Liver (tissue), 9 donors: ENCODE measurements around the gene PKIG. TPM values are rescaled to one million over a fixed set of nuclear protein-coding genes. Genes with fewer than 3 reads are reported as not detected.

Experiments
- DNase-seq: peaks from one replicate; pipeline ENCODE4 v3.0.0-alpha.2; 2017; ENCODE audit warnings: low spot score
- H3K27ac ChIP-seq, 2 donors: one replicate each; pipeline ENCODE4 v1.7.0; 2013; ENCODE audit warnings: inconsistent platforms in 2 of 2, low read length in 2 of 2, control low read depth in 1 of 2, low read depth in 1 of 2, mild to moderate bottlenecking in 1 of 2
- H3K27me3 ChIP-seq, 4 donors: one replicate each; pipeline versions ENCODE4 v1.6.1 to v1.7.0; 2013; ENCODE audit warnings: low read length in 3 of 4, inconsistent platforms in 1 of 4, mild to moderate bottlenecking in 1 of 4, moderate library complexity in 1 of 4; ENCODE audit not compliant: control insufficient read depth in 4 of 4, insufficient read depth in 4 of 4
- H3K36me3 ChIP-seq, 4 donors: one replicate each; pipeline versions ENCODE4 v1.6.1 to v1.7.0; 2013; ENCODE audit warnings: low read length in 3 of 4, mild to moderate bottlenecking in 3 of 4, low read depth in 1 of 4, moderate library complexity in 1 of 4; ENCODE audit not compliant: control insufficient read depth in 4 of 4, insufficient read depth in 3 of 4
- H3K4me1 ChIP-seq, 4 donors: one replicate each; pipeline versions ENCODE4 v1.6.1 to v1.7.0; 2013; ENCODE audit warnings: low read length in 3 of 4, mild to moderate bottlenecking in 3 of 4, moderate library complexity in 1 of 4; ENCODE audit not compliant: control insufficient read depth in 4 of 4, insufficient read depth in 4 of 4
- H3K4me3 ChIP-seq, 3 donors: one replicate each; pipeline versions ENCODE4 v1.6.1 to v1.7.0; 2013; ENCODE audit warnings: low read length in 3 of 3, control low read depth in 1 of 3, low read depth in 1 of 3, mild to moderate bottlenecking in 1 of 3
- H3K9ac ChIP-seq, 2 donors: one replicate each; pipeline ENCODE4 v1.7.0; 2013; ENCODE audit warnings: low read length in 2 of 2, mild to moderate bottlenecking in 2 of 2, moderate library complexity in 2 of 2, control low read depth in 1 of 2, low read depth in 1 of 2
- H3K9me3 ChIP-seq, 4 donors: one replicate each; pipeline versions ENCODE4 v1.6.1 to v1.7.0; 2013; ENCODE audit warnings: low read length in 3 of 4; ENCODE audit not compliant: control insufficient read depth in 4 of 4
- EGR1 ChIP-seq, 2 donors: IDR thresholded peaks; 2 replicates each; pipeline ENCODE4 v1.6.1; 2016 to 2018; ENCODE audit warnings: antibody characterized with exemption in 2 of 2, low read depth in 2 of 2
- FOXA1 ChIP-seq: IDR thresholded peaks from 2 replicates; pipeline ENCODE4 v1.6.1; 2016; ENCODE audit warnings: antibody characterized with exemption
- FOXA2 ChIP-seq: IDR thresholded peaks from 2 replicates; pipeline ENCODE4 v1.6.1; 2016; ENCODE audit warnings: antibody characterized with exemption
- GABPA ChIP-seq, 2 donors: IDR thresholded peaks in 1 of 2; conservative IDR thresholded peaks in 1 of 2; 2 replicates each; pipeline ENCODE4 v1.6.1; 2016; ENCODE audit warnings: antibody characterized with exemption in 2 of 2, mild to moderate bottlenecking in 1 of 2, moderate library complexity in 1 of 2
- HNF4A ChIP-seq, 2 donors: conservative IDR thresholded peaks; 2 replicates each; pipeline ENCODE4 v1.6.1; 2016; ENCODE audit warnings: antibody characterized with exemption in 2 of 2, mild to moderate bottlenecking in 2 of 2
- HNF4G ChIP-seq: IDR thresholded peaks from 2 replicates; pipeline ENCODE4 v1.6.1; 2016; ENCODE audit warnings: antibody characterized with exemption
- JUND ChIP-seq, 2 donors: IDR thresholded peaks; 2 replicates each; pipeline ENCODE4 v1.6.1; 2016; ENCODE audit warnings: antibody characterized with exemption in 2 of 2
- NR2F2 ChIP-seq: IDR thresholded peaks from 2 replicates; pipeline ENCODE4 v1.6.1; 2016; ENCODE audit warnings: antibody characterized with exemption
- RAD21 ChIP-seq, 2 donors: IDR thresholded peaks; 2 replicates each; pipeline ENCODE4 v1.6.1; 2016; ENCODE audit warnings: antibody characterized with exemption in 2 of 2, mild to moderate bottlenecking in 2 of 2
- RXRA ChIP-seq, 2 donors: IDR thresholded peaks; 2 replicates each; pipeline ENCODE4 v1.6.1; 2017 to 2018; ENCODE audit warnings: antibody characterized with exemption in 2 of 2, mild to moderate bottlenecking in 1 of 2
- SP1 ChIP-seq: IDR thresholded peaks from 2 replicates; pipeline ENCODE4 v1.6.1; 2018; ENCODE audit warnings: antibody characterized with exemption, mild to moderate bottlenecking
- TAF1 ChIP-seq: conservative IDR thresholded peaks from 2 replicates; pipeline ENCODE4 v1.6.1; 2016; ENCODE audit warnings: antibody characterized with exemption, mild to moderate bottlenecking
- YY1 ChIP-seq: IDR thresholded peaks from 2 replicates; pipeline ENCODE4 v1.6.1; 2016; ENCODE audit warnings: antibody characterized with exemption, mild to moderate bottlenecking
- whole genome bisulfite sequencing: extraction: QIAGEN DNeasy Blood & Tissue Kit; methylation state at CpG from one replicate; pipeline ENCODE4 v1.1.7; 2013; 5-methylcytosine and 5-hydroxymethylcytosine counted together
- polyA plus RNA-seq, 2 donors: library from polyadenylated mRNA; stranded (reverse) in 1 of 2; unstranded in 1 of 2; fragments of 200-250 nt in 1 of 2; fragments of >200 nt in 1 of 2; fragmentation: Nextera tagmentation in 1 of 2; extraction: Ambion mirVana in 1 of 2; gene quantifications; one replicate each; pipeline versions ENCODE4 v1.2.1 to v1.2.3, GENCODE V29; 2013 to 2015
- total RNA-seq, 2 donors: library from RNA; depleted of rRNA; stranded (reverse); fragments of >200 nt; gene quantifications; one replicate each; pipeline ENCODE4 v1.2.3, GENCODE V29; 2014
- TF ChIP-seq, protein P1 (sequence below): IDR thresholded peaks from 2 replicates; pipeline ENCODE4 v1.6.1; 2016; ENCODE audit warnings: antibody characterized with exemption
- TF ChIP-seq, protein P2 (sequence below): fragments of 150-350 bp; IDR thresholded peaks from 2 replicates; pipeline ENCODE4 v1.5.1; 2017; ENCODE audit warnings: improper control_type of control experiment, low read depth, low read length; ENCODE audit not compliant: missing input control
- TF ChIP-seq, protein P3 (sequence below): IDR thresholded peaks from 2 replicates; pipeline ENCODE4 v1.6.1; 2016; ENCODE audit warnings: antibody characterized with exemption
- TF ChIP-seq, protein P4 (sequence below): IDR thresholded peaks from 2 replicates; pipeline ENCODE4 v1.6.1; 2016; ENCODE audit warnings: antibody characterized with exemption
- TF ChIP-seq, protein P5 (sequence below): IDR thresholded peaks from 2 replicates; pipeline ENCODE4 v1.6.1; 2016; ENCODE audit warnings: antibody characterized with exemption, mild to moderate bottlenecking
- donor health status: healthy.
- donor health status: healthy.
- donor health status: healthy.
- donor health status: healthy.
- donor health status: healthy.

Gene PKIG
- total and polyA plus RNA-seq, 4 donors = 10.6 to 24.3 (median 23.4) TPM

DNA sequence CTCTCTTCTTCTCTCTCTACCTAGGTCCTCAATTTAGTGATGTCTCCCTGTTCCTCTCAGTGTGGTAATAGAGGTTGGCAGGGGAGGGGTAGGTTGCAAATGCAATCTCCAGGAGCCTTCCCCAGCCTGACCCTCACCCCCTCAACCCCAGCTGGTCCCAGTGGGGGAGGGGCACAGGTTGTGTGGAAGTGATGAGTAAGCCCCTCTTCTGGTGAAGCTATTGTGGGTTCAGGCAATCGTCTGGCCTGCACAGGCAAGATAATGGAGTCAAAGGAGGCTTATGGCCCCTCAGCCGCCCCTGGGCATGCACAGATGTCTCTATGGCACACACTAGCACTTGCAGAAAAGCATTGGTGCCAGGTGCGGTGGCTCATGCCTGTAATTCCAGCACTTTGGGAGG, 79.9 kb downstream of the PKIG start:
- TF ChIP-seq, protein P1, sequence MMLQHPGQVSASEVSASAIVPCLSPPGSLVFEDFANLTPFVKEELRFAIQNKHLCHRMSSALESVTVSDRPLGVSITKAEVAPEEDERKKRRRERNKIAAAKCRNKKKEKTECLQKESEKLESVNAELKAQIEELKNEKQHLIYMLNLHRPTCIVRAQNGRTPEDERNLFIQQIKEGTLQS = no peak
- TF ChIP-seq JUND (IDR thresholded peaks at IDR 0.05) (no peak), YY1 (no peak), GABPA (IDR thresholded peaks at IDR 0.05 in 1 of 2, conservative IDR thresholded peaks at IDR 0.05 in 1 of 2) (no peak), FOXA1 (no peak), FOXA2 (no peak), RXRA (IDR thresholded peaks at IDR 0.05) (no peak), TAF1 (no peak), RAD21 (IDR thresholded peaks at IDR 0.05) (no peak), HNF4G (no peak), NR2F2 (no peak), HNF4A (conservative IDR thresholded peaks at IDR 0.05) (no peak), EGR1 (IDR thresholded peaks at IDR 0.05; ENCODE audit: low read depth in 2 of 2) (no peak), SP1 (no peak)
- TF ChIP-seq, protein P2, sequence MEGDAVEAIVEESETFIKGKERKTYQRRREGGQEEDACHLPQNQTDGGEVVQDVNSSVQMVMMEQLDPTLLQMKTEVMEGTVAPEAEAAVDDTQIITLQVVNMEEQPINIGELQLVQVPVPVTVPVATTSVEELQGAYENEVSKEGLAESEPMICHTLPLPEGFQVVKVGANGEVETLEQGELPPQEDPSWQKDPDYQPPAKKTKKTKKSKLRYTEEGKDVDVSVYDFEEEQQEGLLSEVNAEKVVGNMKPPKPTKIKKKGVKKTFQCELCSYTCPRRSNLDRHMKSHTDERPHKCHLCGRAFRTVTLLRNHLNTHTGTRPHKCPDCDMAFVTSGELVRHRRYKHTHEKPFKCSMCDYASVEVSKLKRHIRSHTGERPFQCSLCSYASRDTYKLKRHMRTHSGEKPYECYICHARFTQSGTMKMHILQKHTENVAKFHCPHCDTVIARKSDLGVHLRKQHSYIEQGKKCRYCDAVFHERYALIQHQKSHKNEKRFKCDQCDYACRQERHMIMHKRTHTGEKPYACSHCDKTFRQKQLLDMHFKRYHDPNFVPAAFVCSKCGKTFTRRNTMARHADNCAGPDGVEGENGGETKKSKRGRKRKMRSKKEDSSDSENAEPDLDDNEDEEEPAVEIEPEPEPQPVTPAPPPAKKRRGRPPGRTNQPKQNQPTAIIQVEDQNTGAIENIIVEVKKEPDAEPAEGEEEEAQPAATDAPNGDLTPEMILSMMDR = no peak
- TF ChIP-seq, protein P3, sequence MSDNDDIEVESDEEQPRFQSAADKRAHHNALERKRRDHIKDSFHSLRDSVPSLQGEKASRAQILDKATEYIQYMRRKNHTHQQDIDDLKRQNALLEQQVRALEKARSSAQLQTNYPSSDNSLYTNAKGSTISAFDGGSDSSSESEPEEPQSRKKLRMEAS = no peak
- TF ChIP-seq, protein P4, sequence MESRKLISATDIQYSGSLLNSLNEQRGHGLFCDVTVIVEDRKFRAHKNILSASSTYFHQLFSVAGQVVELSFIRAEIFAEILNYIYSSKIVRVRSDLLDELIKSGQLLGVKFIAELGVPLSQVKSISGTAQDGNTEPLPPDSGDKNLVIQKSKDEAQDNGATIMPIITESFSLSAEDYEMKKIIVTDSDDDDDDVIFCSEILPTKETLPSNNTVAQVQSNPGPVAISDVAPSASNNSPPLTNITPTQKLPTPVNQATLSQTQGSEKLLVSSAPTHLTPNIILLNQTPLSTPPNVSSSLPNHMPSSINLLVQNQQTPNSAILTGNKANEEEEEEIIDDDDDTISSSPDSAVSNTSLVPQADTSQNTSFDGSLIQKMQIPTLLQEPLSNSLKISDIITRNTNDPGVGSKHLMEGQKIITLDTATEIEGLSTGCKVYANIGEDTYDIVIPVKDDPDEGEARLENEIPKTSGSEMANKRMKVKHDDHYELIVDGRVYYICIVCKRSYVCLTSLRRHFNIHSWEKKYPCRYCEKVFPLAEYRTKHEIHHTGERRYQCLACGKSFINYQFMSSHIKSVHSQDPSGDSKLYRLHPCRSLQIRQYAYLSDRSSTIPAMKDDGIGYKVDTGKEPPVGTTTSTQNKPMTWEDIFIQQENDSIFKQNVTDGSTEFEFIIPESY = no peak
- TF ChIP-seq, protein P5, sequence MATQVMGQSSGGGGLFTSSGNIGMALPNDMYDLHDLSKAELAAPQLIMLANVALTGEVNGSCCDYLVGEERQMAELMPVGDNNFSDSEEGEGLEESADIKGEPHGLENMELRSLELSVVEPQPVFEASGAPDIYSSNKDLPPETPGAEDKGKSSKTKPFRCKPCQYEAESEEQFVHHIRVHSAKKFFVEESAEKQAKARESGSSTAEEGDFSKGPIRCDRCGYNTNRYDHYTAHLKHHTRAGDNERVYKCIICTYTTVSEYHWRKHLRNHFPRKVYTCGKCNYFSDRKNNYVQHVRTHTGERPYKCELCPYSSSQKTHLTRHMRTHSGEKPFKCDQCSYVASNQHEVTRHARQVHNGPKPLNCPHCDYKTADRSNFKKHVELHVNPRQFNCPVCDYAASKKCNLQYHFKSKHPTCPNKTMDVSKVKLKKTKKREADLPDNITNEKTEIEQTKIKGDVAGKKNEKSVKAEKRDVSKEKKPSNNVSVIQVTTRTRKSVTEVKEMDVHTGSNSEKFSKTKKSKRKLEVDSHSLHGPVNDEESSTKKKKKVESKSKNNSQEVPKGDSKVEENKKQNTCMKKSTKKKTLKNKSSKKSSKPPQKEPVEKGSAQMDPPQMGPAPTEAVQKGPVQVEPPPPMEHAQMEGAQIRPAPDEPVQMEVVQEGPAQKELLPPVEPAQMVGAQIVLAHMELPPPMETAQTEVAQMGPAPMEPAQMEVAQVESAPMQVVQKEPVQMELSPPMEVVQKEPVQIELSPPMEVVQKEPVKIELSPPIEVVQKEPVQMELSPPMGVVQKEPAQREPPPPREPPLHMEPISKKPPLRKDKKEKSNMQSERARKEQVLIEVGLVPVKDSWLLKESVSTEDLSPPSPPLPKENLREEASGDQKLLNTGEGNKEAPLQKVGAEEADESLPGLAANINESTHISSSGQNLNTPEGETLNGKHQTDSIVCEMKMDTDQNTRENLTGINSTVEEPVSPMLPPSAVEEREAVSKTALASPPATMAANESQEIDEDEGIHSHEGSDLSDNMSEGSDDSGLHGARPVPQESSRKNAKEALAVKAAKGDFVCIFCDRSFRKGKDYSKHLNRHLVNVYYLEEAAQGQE = no peak
- Histone ChIP-seq H3K27ac (no peak overlapping the region), H3K9ac (no peak overlapping the region), H3K4me1 (no peaks in the 10 kb centered on the region), H3K9me3 (no peaks in the 10 kb centered on the region), H3K36me3 (no peaks in the 10 kb centered on the region), H3K4me3 (no peak overlapping the region), H3K27me3 (no peaks in the 10 kb centered on the region)
- 72% methylated on average over 3 of the region's 3 CpGs for WGBS
- no peak for DNase-seq
